Panc1 (cell line): ENCODE results near the gene ATP6V1G3.

ENCODE experiments used
- CTCF ChIP-seq: fragments of 450-650 bp; IDR thresholded peaks from 2 replicates; pipeline ENCODE4 v1.5.1; 2017; ENCODE audit warnings: mild to moderate bottlenecking
- TCF7L2 ChIP-seq: IDR thresholded peaks from 2 replicates; pipeline ENCODE4 v1.6.1; 2011; ENCODE audit warnings: mild to moderate bottlenecking, low read depth, low read length, inconsistent platforms

- TF ChIP-seq TCF7L2 (no peak), CTCF (no peak)
Observed at GRCh38 chr1:198520524-198521254, 19.8 kb downstream of the ATP6V1G3 start.
